AG09319 (cell line): Measurements from ENCODE around the gene NKAPL.

Source experiments
- DNase-seq: peaks from one replicate; pipeline ENCODE4 v3.0.0-alpha.2; 2010; ENCODE audit warnings: low read depth; ENCODE audit errors: extremely low read depth
- CTCF ChIP-seq: IDR thresholded peaks from 2 replicates; pipeline ENCODE4 v1.5.1; 2011; ENCODE audit warnings: low read depth, mild to moderate bottlenecking, inconsistent platforms, low read length, moderate library complexity

The NKAPL gene

GRCh38 chr6:28266563-28266961 is 7.5 kb downstream of the NKAPL start:
- no peak for DNase-seq
- TF ChIP-seq CTCF = no peak

DNA sequence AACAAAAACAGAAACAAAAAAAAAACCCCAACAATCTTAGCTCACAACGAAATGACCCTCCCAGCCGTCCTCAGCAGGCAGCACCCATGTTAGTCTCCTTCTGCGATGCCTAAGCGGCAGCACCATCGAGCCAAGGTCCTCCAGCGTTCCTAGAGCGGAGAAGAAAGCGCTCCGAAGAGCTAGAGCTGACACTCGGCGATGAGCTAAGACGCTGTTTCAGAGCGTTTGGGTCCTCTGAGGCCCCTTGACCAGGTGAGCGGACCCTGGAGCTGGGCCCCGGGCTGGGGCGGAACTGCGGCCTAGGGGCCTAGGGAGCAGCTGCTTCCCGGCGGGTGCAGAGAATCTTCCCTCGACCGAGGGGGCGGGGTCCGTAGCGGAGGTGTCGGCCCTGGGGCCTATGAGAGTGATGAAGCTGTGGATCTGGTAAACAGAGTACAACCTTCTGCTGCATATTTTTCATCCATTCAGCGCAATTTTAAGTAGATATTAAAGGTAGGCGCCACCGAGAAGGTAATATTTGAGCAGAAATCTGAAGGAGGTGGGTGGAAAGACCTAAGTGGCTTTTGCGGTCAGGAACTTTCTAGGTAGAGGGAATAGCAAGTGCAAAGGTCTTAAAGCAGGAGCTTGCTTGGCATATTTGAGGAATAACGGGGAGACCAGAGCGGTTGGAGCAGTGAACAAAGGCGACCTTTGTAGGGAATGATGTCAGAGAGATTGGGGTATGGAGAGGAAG is 8.0 kb downstream of the NKAPL start, which contains the start of gene ZSCAN26:
TSS of gene ZSCAN26 (plus strand) at position 182 of the 733 bp plus-strand sequence. CDS start 4,777 bp downstream, outside the sequence.
- DNase-seq = peak; percentile 54
- TF ChIP-seq CTCF = no peak

- no peak for DNase-seq
- TF ChIP-seq CTCF = no peak
These were observed 8.6 kb downstream of the NKAPL start for GRCh38 chr6:28267695-28268059.

GRCh38 chr6:28269492-28269891 is 10.4 kb downstream of the NKAPL start:
- TF ChIP-seq CTCF = no peak
- DNase-seq = no peak

GRCh38 chr6:28274888-28275287 is 15.8 kb downstream of the NKAPL start:
- no peak for TF ChIP-seq CTCF
- DNase-seq = no peak

DNA sequence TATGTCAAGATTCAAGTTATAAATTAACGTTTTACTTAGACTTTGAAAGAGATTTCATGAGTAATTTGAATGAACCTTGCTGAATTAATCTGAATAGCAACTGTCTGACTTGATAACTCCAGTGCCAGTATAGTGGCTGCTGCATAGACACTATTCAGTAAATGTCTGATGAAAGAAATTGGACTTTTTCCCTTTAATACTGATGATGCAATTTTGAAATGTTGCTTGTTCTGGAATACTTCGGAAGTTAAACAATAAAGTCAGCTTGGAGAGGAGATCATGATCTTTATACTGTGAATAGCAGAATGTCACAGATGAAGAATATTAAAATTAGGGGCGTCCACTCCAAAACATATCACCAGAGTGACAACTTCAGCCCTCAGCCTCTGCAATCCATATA is 18.6 kb downstream of the NKAPL start:
- DNase-seq = no peak
- TF ChIP-seq CTCF = no peak

DNA sequence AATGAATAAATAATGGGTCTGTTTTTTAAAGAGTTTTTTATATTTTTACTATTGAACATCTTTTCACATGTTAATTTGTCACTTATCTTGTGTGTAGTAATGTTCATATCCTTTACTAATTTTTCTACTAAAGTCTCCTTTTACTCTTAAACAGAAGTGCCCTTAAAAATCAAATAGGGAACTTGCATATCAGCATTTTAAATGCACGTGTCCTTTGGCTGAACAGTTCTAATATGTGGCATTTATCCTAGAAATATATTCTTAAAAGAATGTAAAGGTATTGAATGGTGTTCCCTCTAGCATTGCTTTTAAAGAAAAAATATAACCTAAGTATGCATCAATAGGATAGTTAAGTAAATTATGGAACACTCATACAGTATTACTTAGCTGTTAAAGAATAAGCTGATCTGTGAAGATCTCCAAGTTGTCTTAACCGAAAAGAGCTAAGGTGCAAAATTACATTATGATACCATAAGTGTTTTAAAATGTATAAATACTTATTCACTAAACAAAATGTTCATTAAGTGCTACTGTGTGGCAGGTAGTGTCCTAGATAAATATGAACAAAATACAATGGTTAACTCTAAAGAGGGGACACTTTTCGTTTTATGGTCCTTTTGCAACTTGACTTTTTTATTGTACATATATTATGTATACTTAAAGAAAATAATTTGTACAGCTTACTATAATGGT is 21.6 kb downstream of the NKAPL start:
- no peak for DNase-seq
- no peak for TF ChIP-seq CTCF
